Parathyroid adenoma (tissue), 2 donors: ENCODE data around the gene TUBGCP3.

ENCODE experiments used
- H2AFZ ChIP-seq: fragments of 300-600 bp; sonication (generic); one replicate; pipeline ENCODE4 v1.7.0; 2017; ENCODE audit warnings: antibody characterized with exemption, mild to moderate bottlenecking
- H3K27ac ChIP-seq: fragments of 300-600 bp; sonication (generic); one replicate; pipeline ENCODE4 v1.7.0; 2017
- H3K27me3 ChIP-seq: fragments of 300-600 bp; sonication (generic); one replicate; pipeline ENCODE4 v1.7.0; 2017; ENCODE audit warnings: low read length; ENCODE audit not compliant: control insufficient read depth, insufficient read depth
- H3K36me3 ChIP-seq: fragments of 300-600 bp; sonication (generic); one replicate; pipeline ENCODE4 v1.7.0; 2017; ENCODE audit warnings: low read length; ENCODE audit not compliant: control insufficient read depth, insufficient read depth
- H3K4me1 ChIP-seq: fragments of 300-600 bp; sonication (generic); one replicate; pipeline ENCODE4 v1.7.0; 2017; ENCODE audit warnings: control low read depth
- H3K4me2 ChIP-seq: fragments of 300-600 bp; sonication (generic); one replicate; pipeline ENCODE4 v1.7.0; 2017; ENCODE audit warnings: low read length
- H3K4me3 ChIP-seq: fragments of 300-600 bp; sonication (generic); one replicate; pipeline ENCODE4 v1.7.0; 2017; ENCODE audit warnings: low read depth, low read length
- H3K79me2 ChIP-seq: fragments of 300-600 bp; sonication (generic); one replicate; pipeline ENCODE4 v1.7.0; 2017; ENCODE audit warnings: control low read depth
- H3K9ac ChIP-seq: fragments of 300-600 bp; sonication (generic); one replicate; pipeline ENCODE4 v1.7.0; 2017; ENCODE audit warnings: mild to moderate bottlenecking
- H3K9me3 ChIP-seq: fragments of 300-600 bp; sonication (generic); one replicate; pipeline ENCODE4 v1.7.0; 2017; ENCODE audit warnings: low read length; ENCODE audit not compliant: control insufficient read depth
- TF ChIP-seq, protein P1 (sequence below): fragments of 300-600 bp; sonication (generic); IDR thresholded peaks from one replicate; pipeline ENCODE4 v1.7.0; 2017; ENCODE audit warnings: antibody characterized with exemption, mild to moderate bottlenecking
- donor health status: primary hyperparathyroidism.

The TUBGCP3 gene

DNA sequence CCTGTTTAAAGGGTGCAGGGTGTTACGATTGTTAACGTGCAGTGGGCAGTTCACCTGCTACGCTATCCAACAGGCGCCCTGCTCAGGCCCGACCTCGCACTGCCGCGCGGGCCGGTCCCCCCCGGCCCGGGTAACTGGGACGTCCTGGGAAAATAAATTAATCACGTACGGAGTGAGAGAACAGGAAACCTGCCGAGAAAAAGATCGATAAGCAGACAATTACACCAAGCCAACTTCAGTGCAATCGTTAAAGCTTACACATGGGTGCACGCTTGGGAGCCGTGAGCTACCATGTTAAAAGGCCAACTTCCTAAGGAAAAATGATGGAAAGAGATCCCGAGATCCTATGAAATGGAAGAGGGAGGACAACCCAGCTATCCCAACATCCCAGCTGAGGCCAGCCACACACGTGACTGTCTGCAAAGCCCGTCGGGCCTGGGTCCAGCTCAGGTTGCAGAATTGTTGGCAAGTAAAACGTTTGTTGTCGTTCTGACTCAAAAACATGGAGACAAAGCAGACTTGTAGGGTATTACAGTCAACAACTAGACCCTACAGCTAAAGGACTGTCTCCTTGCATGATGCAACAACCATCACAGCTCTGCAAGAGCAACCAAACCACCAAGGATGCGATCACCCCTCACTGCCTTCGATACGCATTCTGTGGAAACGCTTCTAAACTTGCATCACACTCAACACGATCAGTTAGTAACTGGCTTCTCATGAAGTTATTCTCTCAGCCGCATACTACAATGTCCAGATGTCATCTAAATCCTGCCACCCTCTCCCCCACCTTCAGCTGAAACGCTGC lies 741 bp upstream of the TUBGCP3 start:
- H3K27ac ChIP-seq, result peak overlapping the region; percentile 81
- no peaks in the 10 kb centered on the region for H3K79me2 ChIP-seq
- TF ChIP-seq, protein P1, sequence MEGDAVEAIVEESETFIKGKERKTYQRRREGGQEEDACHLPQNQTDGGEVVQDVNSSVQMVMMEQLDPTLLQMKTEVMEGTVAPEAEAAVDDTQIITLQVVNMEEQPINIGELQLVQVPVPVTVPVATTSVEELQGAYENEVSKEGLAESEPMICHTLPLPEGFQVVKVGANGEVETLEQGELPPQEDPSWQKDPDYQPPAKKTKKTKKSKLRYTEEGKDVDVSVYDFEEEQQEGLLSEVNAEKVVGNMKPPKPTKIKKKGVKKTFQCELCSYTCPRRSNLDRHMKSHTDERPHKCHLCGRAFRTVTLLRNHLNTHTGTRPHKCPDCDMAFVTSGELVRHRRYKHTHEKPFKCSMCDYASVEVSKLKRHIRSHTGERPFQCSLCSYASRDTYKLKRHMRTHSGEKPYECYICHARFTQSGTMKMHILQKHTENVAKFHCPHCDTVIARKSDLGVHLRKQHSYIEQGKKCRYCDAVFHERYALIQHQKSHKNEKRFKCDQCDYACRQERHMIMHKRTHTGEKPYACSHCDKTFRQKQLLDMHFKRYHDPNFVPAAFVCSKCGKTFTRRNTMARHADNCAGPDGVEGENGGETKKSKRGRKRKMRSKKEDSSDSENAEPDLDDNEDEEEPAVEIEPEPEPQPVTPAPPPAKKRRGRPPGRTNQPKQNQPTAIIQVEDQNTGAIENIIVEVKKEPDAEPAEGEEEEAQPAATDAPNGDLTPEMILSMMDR, result no peak
- H3K9ac ChIP-seq, result no peak overlapping the region
- H2AFZ ChIP-seq, result peak overlapping the region; percentile 97
- no peaks in the 10 kb centered on the region for H3K27me3 ChIP-seq
- H3K4me1 ChIP-seq, result no peaks in the 10 kb centered on the region
- H3K4me3 ChIP-seq, result peak overlapping the region; percentile 79
- H3K36me3 ChIP-seq, result no peaks in the 10 kb centered on the region
- H3K4me2 ChIP-seq, result peak overlapping the region; percentile 81
- no peaks in the 10 kb centered on the region for H3K9me3 ChIP-seq

DNA sequence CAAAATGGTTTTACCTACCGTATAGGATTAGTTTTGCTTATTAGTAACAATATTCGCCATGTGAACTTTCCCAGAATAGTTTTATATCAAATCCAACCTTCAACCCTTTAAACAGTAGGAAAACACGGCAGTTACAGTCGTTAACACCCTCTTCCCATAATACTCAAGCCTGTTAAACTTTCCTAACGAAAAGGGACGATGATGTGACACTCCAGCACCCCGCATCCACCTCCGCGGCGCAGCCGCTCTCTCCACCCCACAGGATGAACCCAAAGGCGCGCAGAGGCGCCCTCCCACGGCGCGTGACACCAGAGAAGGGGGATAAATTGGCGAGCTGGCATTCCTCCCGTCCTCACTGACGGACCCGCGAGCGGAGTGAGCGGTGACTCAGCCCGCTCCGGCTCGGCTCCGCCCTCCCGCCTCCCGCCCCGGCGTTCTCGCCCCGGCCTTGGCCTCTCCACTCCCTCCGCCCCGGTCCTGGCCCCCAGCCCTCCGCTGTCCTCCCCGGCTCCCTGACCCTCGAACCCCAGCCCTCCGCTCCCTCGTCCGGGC lies 665 bp downstream of the TUBGCP3 start:
- no peaks in the 10 kb centered on the region for H3K9me3 ChIP-seq
- peaks cover 4% of the 10 kb centered on the region for H3K79me2 ChIP-seq
- TF ChIP-seq, protein P1, result no peak
- H3K27ac ChIP-seq, result peak overlapping the region; percentile 81
- H3K36me3 ChIP-seq, result no peaks in the 10 kb centered on the region
- H3K4me2 ChIP-seq, result peak overlapping the region; percentile 81
- peak overlapping the region; percentile 79 for H3K4me3 ChIP-seq
- peak overlapping the region; percentile 97 for H2AFZ ChIP-seq
- no peaks in the 10 kb centered on the region for H3K27me3 ChIP-seq
- H3K4me1 ChIP-seq, result no peaks in the 10 kb centered on the region
- peak overlapping the region; percentile 84 for H3K9ac ChIP-seq

DNA sequence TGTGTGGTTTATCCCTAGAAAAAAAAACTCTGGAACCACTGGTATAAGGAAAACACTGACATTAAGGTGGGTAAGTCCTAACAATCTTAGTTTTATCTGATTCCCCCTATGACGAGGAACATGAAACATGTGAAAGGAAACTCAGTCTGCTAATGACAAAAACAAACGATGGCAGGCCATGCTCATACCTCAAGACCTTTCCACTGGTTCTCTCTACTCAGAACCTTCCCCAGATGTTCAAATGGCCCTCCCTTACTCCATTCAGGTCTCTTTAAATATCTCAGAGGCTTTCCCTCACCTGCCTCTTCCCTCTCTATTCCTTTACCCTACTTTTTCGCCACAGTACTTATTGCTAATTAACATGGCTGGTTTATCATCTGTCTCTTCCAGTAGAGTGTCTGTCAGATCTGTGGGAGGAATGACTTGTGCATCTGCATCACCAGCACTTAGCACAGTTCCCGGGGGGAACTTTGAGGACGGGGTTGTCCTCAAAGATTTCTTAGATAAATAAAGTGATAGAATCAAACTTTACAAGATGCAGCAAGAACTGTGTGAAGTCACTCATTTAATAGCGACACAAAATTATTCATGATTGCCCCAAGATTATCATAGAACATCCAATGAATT lies 1.5 kb downstream of the TUBGCP3 start:
- Histone ChIP-seq H3K36me3 (no peaks in the 10 kb centered on the region), H3K9me3 (no peaks in the 10 kb centered on the region), H2AFZ (no peak overlapping the region), H3K4me1 (no peaks in the 10 kb centered on the region), H3K4me3 (no peak overlapping the region), H3K4me2 (peak overlapping the region; percentile 81), H3K27me3 (no peaks in the 10 kb centered on the region), H3K27ac (no peak overlapping the region), H3K79me2 (peaks cover 6% of the 10 kb centered on the region), H3K9ac (no peak overlapping the region)
- TF ChIP-seq, protein P1, result no peak

DNA sequence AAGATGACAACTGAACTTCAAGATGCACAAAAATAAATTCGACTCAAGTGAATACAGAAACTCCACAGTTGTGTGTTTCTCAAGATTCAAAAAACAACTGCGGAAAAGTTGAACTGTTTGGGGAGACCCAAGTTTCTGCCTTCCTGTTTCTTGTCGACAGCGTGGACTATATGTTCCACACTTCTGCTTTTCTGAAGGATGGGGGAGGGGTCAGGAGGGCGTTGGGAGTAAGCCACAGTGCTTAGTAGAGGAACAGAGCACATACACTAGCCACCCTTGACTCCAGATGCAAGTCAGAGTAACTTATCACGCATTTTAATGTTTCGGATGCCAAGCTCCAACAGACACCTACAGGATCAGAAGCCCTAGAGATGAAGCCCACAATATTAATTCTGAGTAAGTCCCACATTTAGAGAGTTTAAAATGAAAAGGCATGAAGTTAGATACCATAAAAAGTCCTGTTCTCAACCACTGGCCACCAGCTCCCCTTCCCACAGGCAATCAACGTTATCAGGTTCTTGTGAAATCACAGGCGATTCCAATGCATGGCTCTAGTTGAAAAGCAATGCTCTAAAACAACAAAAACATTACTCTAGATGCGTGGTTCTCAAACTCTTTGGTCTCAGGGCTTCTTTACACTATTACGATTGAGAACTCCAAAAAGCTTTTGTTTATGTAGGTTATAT lies 4.2 kb downstream of the TUBGCP3 start:
- Histone ChIP-seq H3K27me3 (no peaks in the 10 kb centered on the region), H3K27ac (no peak overlapping the region), H3K4me1 (no peaks in the 10 kb centered on the region), H3K79me2 (peaks cover 12% of the 10 kb centered on the region), H2AFZ (no peak overlapping the region), H3K9ac (no peak overlapping the region), H3K4me2 (no peak overlapping the region), H3K4me3 (no peak overlapping the region), H3K9me3 (no peaks in the 10 kb centered on the region), H3K36me3 (no peaks in the 10 kb centered on the region)
- TF ChIP-seq, protein P1, result no peak
